Hepatocyte (in vitro differentiated cells): ENCODE measurements around the gene CLEC16A. TPM values are rescaled to one million over a fixed set of nuclear protein-coding genes. Genes with fewer than 3 reads are reported as not detected.

Experiments
- DNase-seq: peaks from one replicate; pipeline ENCODE4 v3.0.0-alpha.2; 2016; ENCODE audit warnings: low spot score
- H2AFZ ChIP-seq: fragments of 200-600 bp; sonication (generic); 2 replicates; pipeline ENCODE4 v1.6.0; 2016; ENCODE audit warnings: antibody characterized with exemption, mild to moderate bottlenecking
- H3K27ac ChIP-seq: fragments of 200-600 bp; sonication (generic); 2 replicates; pipeline ENCODE4 v1.5.1; 2016; ENCODE audit warnings: mild to moderate bottlenecking
- H3K27me3 ChIP-seq: fragments of 200-600 bp; sonication (generic); 2 replicates; pipeline ENCODE4 v1.6.1; 2016
- H3K36me3 ChIP-seq: fragments of 200-600 bp; sonication (generic); replicated peaks from 2 replicates; pipeline ENCODE4 v1.5.1; 2016; ENCODE audit warnings: low read depth; ENCODE audit not compliant: insufficient read depth
- H3K4me1 ChIP-seq: fragments of 200-600 bp; sonication (generic); 2 replicates; pipeline ENCODE4 v1.5.1; 2016; ENCODE audit warnings: mild to moderate bottlenecking, moderate library complexity; ENCODE audit not compliant: insufficient read depth
- H3K4me2 ChIP-seq: fragments of 200-600 bp; sonication (generic); 2 replicates; pipeline ENCODE4 v1.6.0; 2016
- H3K4me3 ChIP-seq: fragments of 200-600 bp; sonication (generic); 2 replicates; pipeline ENCODE4 v1.5.1; 2016; ENCODE audit warnings: mild to moderate bottlenecking
- H3K79me2 ChIP-seq: fragments of 200-600 bp; sonication (generic); 2 replicates; pipeline ENCODE4 v1.6.0; 2017; ENCODE audit warnings: mild to moderate bottlenecking
- H3K9me2 ChIP-seq: fragments of 200-600 bp; sonication (generic); replicated peaks from 2 replicates; pipeline ENCODE4 v1.6.0; 2017; ENCODE audit warnings: mild to moderate bottlenecking; ENCODE audit not compliant: insufficient read depth
- H3K9me3 ChIP-seq: fragments of 200-600 bp; sonication (generic); 2 replicates; pipeline ENCODE4 v1.5.1; 2016; ENCODE audit warnings: low read depth, mild to moderate bottlenecking
- H4K20me1 ChIP-seq: fragments of 200-600 bp; sonication (generic); 2 replicates; pipeline ENCODE4 v1.6.0; 2016; ENCODE audit warnings: mild to moderate bottlenecking; ENCODE audit not compliant: insufficient read depth, poor library complexity, severe bottlenecking
- CTCF ChIP-seq: fragments of 200-600 bp; sonication (generic); IDR thresholded peaks from 2 replicates; pipeline ENCODE4 v1.5.1; 2016; ENCODE audit warnings: antibody characterized with exemption, mild to moderate bottlenecking; ENCODE audit not compliant: poor library complexity
- EZH2 ChIP-seq: fragments of 200-600 bp; sonication (generic); IDR thresholded peaks from 2 replicates; pipeline ENCODE4 v1.6.1; 2016; ENCODE audit warnings: antibody characterized with exemption, mild to moderate bottlenecking, borderline replicate concordance
- EZH2phosphoT487 ChIP-seq: fragments of 200-600 bp; sonication (generic); IDR thresholded peaks from one replicate; pipeline ENCODE4 v1.6.1; 2018; ENCODE audit warnings: antibody characterized with exemption, mild to moderate bottlenecking, low read depth, moderate library complexity; ENCODE audit not compliant: unreplicated experiment, severe bottlenecking
- WGBS: methylation state at CpG from one replicate; pipeline ENCODE4 v1.1.6; 2016; ENCODE audit warnings: low lambda C conversion rate; ENCODE audit errors: missing lambda C conversion rate; 5-methylcytosine and 5-hydroxymethylcytosine counted together
- polyA plus RNA-seq: library from polyadenylated mRNA; unstranded; fragments of >200 nt; fragmentation: Nextera tagmentation; extraction: Ambion mirVana; gene quantifications from 2 replicates; pipeline ENCODE4 v1.2.1, GENCODE V29; 2016
- total RNA-seq: library from RNA; depleted of rRNA; stranded (reverse); fragments of >200 nt; gene quantifications from 2 replicates; pipeline ENCODE4 v1.2.3, GENCODE V29; 2014

CLEC16A gene
- total and polyA plus RNA-seq, 2 experiments from 2014 or later = 22.3 to 22.6 TPM

DNA sequence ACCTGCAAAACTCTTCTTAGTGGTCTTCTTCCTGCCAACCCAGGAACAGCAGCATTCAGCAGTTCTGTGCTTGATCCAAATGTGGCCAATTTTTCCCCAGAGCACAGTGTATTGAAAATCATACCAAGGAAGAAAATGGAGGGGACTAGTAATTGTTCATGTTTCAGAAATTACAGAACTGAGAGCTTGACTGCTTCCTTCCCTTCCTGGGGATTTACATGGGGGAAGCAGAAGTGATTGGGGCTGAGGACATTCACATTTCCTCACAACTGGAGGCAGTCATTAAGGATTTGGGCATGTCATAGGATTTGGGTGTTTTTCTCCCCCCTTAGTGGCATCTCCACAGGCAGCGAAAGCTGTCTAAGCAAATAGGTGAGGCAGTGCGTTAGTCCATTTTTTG, 47.6 kb upstream of the CLEC16A start:
- Histone ChIP-seq H3K9me2 (no peaks in the 10 kb centered on the region), H3K4me1 (no peaks in the 10 kb centered on the region), H3K4me2 (no peak overlapping the region), H3K27ac (no peak overlapping the region), H2AFZ (no peak overlapping the region), H3K27me3 (no peaks in the 10 kb centered on the region), H3K79me2 (no peaks in the 10 kb centered on the region), H3K4me3 (no peak overlapping the region), H3K36me3 (no peaks in the 10 kb centered on the region), H4K20me1 (no peaks in the 10 kb centered on the region), H3K9me3 (no peaks in the 10 kb centered on the region)
- TF ChIP-seq EZH2 = no peak
- no peak for TF ChIP-seq EZH2phosphoT487
- no peak for TF ChIP-seq CTCF
- 91% methylated on average over 2 of the region's 2 CpGs for WGBS
- no peak for DNase-seq

- WGBS = 65% methylated on average over 5 of the region's 5 CpGs
- no peaks in the 10 kb centered on the region for H3K9me2 ChIP-seq
Measured at GRCh38 chr16:10897134-10897533, 47.2 kb upstream of the CLEC16A start.

DNA sequence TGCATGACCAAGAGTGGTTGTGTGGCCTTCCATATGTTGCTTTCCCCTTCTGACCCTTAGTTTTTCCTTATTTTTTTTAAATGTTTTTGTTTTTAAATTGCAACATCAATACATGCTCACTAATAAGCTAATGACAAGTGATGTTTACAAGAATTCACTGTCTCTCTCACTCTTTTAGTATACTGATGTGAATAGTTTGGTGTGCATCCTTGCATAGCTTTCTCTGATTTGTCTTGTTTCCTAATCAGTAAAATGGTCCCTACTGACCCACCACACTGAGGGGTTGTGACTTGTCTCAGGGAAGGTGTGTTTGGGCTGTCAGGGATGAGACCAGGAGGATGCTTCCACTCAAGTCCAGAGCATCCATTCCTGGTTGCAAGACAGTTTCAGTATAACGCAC, 41.4 kb upstream of the CLEC16A start:
- no peaks in the 10 kb centered on the region for H3K79me2 ChIP-seq
- H4K20me1 ChIP-seq = no peaks in the 10 kb centered on the region

More at GRCh38 chr16:10897134-10897533, 47.2 kb upstream of the CLEC16A start:
- no peak overlapping the region for H3K4me3 ChIP-seq
- H3K4me2 ChIP-seq = no peak overlapping the region
- no peak for DNase-seq
- H3K36me3 ChIP-seq = no peaks in the 10 kb centered on the region
- H3K9me3 ChIP-seq = no peaks in the 10 kb centered on the region
- no peaks in the 10 kb centered on the region for H3K4me1 ChIP-seq
- TF ChIP-seq CTCF = no peak
- TF ChIP-seq EZH2phosphoT487 = no peak
- no peak for TF ChIP-seq EZH2
- no peaks in the 10 kb centered on the region for H3K27me3 ChIP-seq
- no peaks in the 10 kb centered on the region for H4K20me1 ChIP-seq
- H3K79me2 ChIP-seq = no peaks in the 10 kb centered on the region
- H3K27ac ChIP-seq = no peak overlapping the region
- no peak overlapping the region for H2AFZ ChIP-seq

More for the DNA sequence above, 41.4 kb upstream of the CLEC16A start:
- H3K36me3 ChIP-seq = no peaks in the 10 kb centered on the region
- TF ChIP-seq CTCF (no peak), EZH2 (no peak), EZH2phosphoT487 (no peak)
- H3K27me3 ChIP-seq = no peaks in the 10 kb centered on the region
- H3K9me3 ChIP-seq = no peaks in the 10 kb centered on the region
- no peak for DNase-seq
- no peaks in the 10 kb centered on the region for H3K9me2 ChIP-seq
- WGBS = 94% methylated on average over 1 of the region's 1 CpG
- no peaks in the 10 kb centered on the region for H3K4me1 ChIP-seq
- H3K4me2 ChIP-seq = no peak overlapping the region
- H3K4me3 ChIP-seq = no peak overlapping the region
- H2AFZ ChIP-seq = no peak overlapping the region
- H3K27ac ChIP-seq = no peak overlapping the region
